Measurements from ENCODE around the gene TMEM25.

DNA sequence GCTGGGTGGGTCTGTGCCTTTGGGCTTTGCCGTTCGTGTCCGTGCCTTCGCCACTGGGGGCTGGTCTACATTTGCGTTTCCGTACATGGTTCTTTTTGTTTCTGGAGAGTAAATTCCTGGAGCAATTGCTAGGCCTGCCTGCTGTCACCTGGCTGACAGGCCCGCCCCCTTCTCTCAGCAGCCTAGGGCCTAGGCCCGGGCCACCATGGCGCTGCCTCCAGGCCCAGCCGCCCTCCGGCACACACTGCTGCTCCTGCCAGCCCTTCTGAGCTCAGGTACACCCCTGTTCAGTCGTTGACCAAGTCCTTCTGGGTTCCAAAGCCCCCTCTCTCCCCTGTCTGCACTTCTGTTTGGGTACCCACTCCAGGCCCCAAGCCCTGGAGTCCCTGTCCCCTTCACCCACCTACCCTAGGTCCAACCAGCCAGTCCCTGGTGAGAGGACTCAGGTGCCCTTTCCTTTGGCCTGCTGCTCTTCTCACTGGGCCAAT, 649 bp downstream of the TMEM25 start:
- TF ChIP-seq EZH2 (IDR thresholded peaks at IDR 0.05; ENCODE audit: borderline replicate concordance, low read depth, low read length, severe bottlenecking): no peak
- TF ChIP-seq, protein P1, sequence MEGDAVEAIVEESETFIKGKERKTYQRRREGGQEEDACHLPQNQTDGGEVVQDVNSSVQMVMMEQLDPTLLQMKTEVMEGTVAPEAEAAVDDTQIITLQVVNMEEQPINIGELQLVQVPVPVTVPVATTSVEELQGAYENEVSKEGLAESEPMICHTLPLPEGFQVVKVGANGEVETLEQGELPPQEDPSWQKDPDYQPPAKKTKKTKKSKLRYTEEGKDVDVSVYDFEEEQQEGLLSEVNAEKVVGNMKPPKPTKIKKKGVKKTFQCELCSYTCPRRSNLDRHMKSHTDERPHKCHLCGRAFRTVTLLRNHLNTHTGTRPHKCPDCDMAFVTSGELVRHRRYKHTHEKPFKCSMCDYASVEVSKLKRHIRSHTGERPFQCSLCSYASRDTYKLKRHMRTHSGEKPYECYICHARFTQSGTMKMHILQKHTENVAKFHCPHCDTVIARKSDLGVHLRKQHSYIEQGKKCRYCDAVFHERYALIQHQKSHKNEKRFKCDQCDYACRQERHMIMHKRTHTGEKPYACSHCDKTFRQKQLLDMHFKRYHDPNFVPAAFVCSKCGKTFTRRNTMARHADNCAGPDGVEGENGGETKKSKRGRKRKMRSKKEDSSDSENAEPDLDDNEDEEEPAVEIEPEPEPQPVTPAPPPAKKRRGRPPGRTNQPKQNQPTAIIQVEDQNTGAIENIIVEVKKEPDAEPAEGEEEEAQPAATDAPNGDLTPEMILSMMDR (IDR thresholded peaks at IDR 0.05; ENCODE audit: borderline replicate concordance, extremely low read depth, low read length, poor library complexity, severe bottlenecking): no peak

Measured in DND-41 (cell line).